HepG2 (cell line): Measurements from ENCODE around the gene ALDH3A2. TPM values are rescaled to one million over a fixed set of nuclear protein-coding genes. Genes with fewer than 3 reads are reported as not detected.

Source experiments
- AGO1 ChIP-seq: fragments of 200-400 bp; formaldehyde crosslinking; IDR thresholded peaks from 2 replicates; pipeline ENCODE4 v1.6.1; 2017; ENCODE audit warnings: mild to moderate bottlenecking, low read depth, low read length, moderate library complexity; ENCODE audit not compliant: poor library complexity, severe bottlenecking
- AKAP8 ChIP-seq: sonication (generic); formaldehyde crosslinking; IDR thresholded peaks from 2 replicates; pipeline ENCODE4 v1.5.1; 2020; ENCODE audit warnings: mild to moderate bottlenecking, missing genetic modification reagents
- ARID4A ChIP-seq: sonication (generic); formaldehyde crosslinking; IDR thresholded peaks from 2 replicates; pipeline ENCODE4 v1.5.0; 2020; ENCODE audit warnings: mild to moderate bottlenecking, missing genetic modification reagents, borderline replicate concordance
- CREBL2 ChIP-seq: sonication (generic); formaldehyde crosslinking; IDR thresholded peaks from 2 replicates; pipeline ENCODE4 v1.8.1; 2023; ENCODE audit warnings: missing genetic modification reagents, mild to moderate bottlenecking, borderline replicate concordance
- HNF4A ChIP-seq: sonication (generic); formaldehyde crosslinking; IDR thresholded peaks from 2 replicates; pipeline ENCODE4 v1.4.0; 2020; ENCODE audit warnings: missing genetic modification reagents
- KDM5B ChIP-seq: sonication (generic); formaldehyde crosslinking; IDR thresholded peaks from 2 replicates; pipeline ENCODE4 v1.4.0; 2020; ENCODE audit warnings: missing genetic modification reagents, mild to moderate bottlenecking, borderline replicate concordance
- PAXIP1 ChIP-seq: sonication (generic); formaldehyde crosslinking; conservative IDR thresholded peaks from 2 replicates; pipeline ENCODE4 v1.4.0; 2020; ENCODE audit warnings: mild to moderate bottlenecking, missing genetic modification reagents, moderate library complexity
- RARA ChIP-seq: IDR thresholded peaks from 2 replicates; pipeline ENCODE4 v1.6.1; 2016; ENCODE audit warnings: missing genetic modification reagents, missing compliant biosample characterization
- REST ChIP-seq, 2 experiments: IDR thresholded peaks; 2 replicates each; pipeline ENCODE4 v1.6.1; 2011 to 2012; ENCODE audit warnings: low read length in 2 of 2, borderline replicate concordance in 1 of 2, low read depth in 1 of 2, mild to moderate bottlenecking in 1 of 2, moderate library complexity in 1 of 2
- ZBTB7B ChIP-seq: sonication (generic); formaldehyde crosslinking; IDR thresholded peaks from 2 replicates; pipeline ENCODE4 v1.4.0; 2020; ENCODE audit warnings: missing genetic modification reagents
- ZNF484 ChIP-seq: sonication (generic); formaldehyde crosslinking; IDR thresholded peaks from 2 replicates; pipeline ENCODE4 v1.5.1; 2020; ENCODE audit warnings: mild to moderate bottlenecking, low read depth, missing genetic modification reagents, borderline replicate concordance
- ZNF530 ChIP-seq: sonication (generic); formaldehyde crosslinking; IDR thresholded peaks from 2 replicates; pipeline ENCODE4 v1.5.0; 2020; ENCODE audit warnings: low read depth, mild to moderate bottlenecking, missing genetic modification reagents
- ZNF598 ChIP-seq: sonication (generic); formaldehyde crosslinking; IDR thresholded peaks from 2 replicates; pipeline ENCODE4 v1.5.1; 2020; ENCODE audit warnings: mild to moderate bottlenecking, missing genetic modification reagents, borderline replicate concordance
- ZSCAN31 ChIP-seq: sonication (generic); formaldehyde crosslinking; IDR thresholded peaks from 2 replicates; pipeline ENCODE4 v1.5.0; 2020; ENCODE audit warnings: low read depth, mild to moderate bottlenecking, missing genetic modification reagents
- polyA plus RNA-seq, 8 experiments: library from polyadenylated mRNA; depleted of rRNA in 3 of 8; stranded (reverse) in 7 of 8; unstranded in 1 of 8; fragments of >200 nt; fragmentation: Illumina TruSeq in 4 of 8; extraction: Trizol in 4 of 8; gene quantifications; 2 replicates each; pipeline versions ENCODE4 v1.2.1 to v1.2.3, GENCODE V29; 2011 to 2016; ENCODE audit warnings: low read depth in 4 of 8, missing spikeins in 1 of 8, mixed read lengths in 1 of 8; ENCODE audit not compliant: insufficient read depth in 1 of 8
- total RNA-seq, 5 experiments: library from RNA; depleted of rRNA; stranded (reverse); fragments of >200 nt; fragmentation: Illumina TruSeq; extraction: Trizol; gene quantifications; 2 replicates each; pipeline ENCODE4 v1.2.3, GENCODE V29; 2016; ENCODE audit warnings: low read depth in 1 of 5

The ALDH3A2 gene
- total and polyA plus RNA-seq, 2 of the 13 experiments (the other 11 are each of a cell fraction or from before 2014, with no cell fraction given) = 80.8 to 180 TPM

- peak; percentile 17; the same call in 1 of the 2 replicates for TF ChIP-seq ARID4A (CRISPR knock-in tag)
- TF ChIP-seq ZNF530 = no peak
- no peak for TF ChIP-seq ZSCAN31 (CRISPR knock-in tag)
- TF ChIP-seq REST (IDR thresholded peaks at IDR 0.05; ENCODE audit: borderline replicate concordance in 1 of 2, low read depth in 1 of 2, low read length in 2 of 2) = no peak
- peak; percentile 54 for TF ChIP-seq ZBTB7B
- peak; percentile 51; the same call in 1 of the 2 replicates for TF ChIP-seq PAXIP1 (CRISPR knock-in tag)
- peak; percentile 26; the same call in 1 of the 2 replicates for TF ChIP-seq AKAP8 (CRISPR knock-in tag)
- TF ChIP-seq HNF4A (CRISPR knock-in tag) = peak; percentile 53
- TF ChIP-seq ZNF484 (CRISPR knock-in tag) = no peak
- TF ChIP-seq CREBL2 = no peak
- TF ChIP-seq ZNF598 (CRISPR knock-in tag) = 0 out of 2 replicates have a peak, but pooled peaks have one; percentile 74
- TF ChIP-seq RARA (CRISPR knock-in tag) = peak; percentile 55
- peak; percentile 49; the same call in 1 of the 2 replicates for TF ChIP-seq KDM5B (CRISPR knock-in tag)
- no peak for TF ChIP-seq AGO1
Measured at GRCh38 chr17:19703828-19704613, 55.5 kb downstream of the ALDH3A2 start (continued).
